Myometrial cell (primary cell): ENCODE data around the gene TMUB1. TPM values are rescaled to one million over a fixed set of nuclear protein-coding genes. Genes with fewer than 3 reads are reported as not detected.

Experiments used
- total RNA-seq: library from RNA; depleted of rRNA; stranded (reverse); fragments of >200 nt; gene quantifications from 2 replicates; pipeline ENCODE4 v1.2.3, GENCODE V29; 2015

TMUB1 gene
- 51.6 and 67.5 TPM in 2 replicates for total RNA-seq

DNA sequence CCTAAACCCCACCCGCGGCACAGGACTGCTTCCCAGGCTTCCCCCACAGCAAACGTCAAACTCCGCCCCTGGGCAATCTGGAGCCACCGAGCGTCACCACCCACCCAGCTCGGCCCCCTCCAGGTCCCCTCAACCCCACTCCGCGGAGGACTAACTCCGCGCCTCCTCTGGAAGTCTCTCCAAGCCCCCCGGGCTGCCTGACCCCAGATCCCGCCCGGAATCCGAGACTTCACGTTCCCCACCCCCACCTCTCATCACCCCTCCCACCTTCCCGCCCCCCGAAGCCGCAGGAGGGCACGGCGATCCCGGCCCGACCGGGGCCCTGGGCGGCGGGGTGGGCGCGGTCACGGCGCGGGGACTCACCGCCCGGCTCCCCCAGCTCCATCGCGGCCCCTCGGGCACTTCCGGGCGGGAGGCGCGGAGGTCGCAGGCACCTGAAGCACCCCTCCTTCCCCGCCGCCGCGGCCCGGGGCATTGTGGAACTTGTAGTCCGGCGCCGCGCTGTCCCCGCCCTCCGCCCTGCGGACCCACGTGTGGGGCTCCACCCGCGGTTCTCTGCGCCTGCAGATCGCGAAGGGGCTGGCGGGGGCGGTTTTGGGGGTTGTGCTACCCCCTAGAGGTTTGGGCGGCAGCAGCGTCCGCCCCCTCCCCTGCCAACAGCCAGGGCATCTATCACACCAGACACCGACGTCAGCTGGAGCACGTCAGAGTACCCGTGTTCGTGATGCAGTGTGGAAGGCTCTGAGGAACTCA lies at the start of gene TMUB1:
TSS of gene TMUB1 (minus strand) at position 423 of the 753 bp plus-strand sequence. CDS start 930 bp downstream, outside the sequence.

DNA sequence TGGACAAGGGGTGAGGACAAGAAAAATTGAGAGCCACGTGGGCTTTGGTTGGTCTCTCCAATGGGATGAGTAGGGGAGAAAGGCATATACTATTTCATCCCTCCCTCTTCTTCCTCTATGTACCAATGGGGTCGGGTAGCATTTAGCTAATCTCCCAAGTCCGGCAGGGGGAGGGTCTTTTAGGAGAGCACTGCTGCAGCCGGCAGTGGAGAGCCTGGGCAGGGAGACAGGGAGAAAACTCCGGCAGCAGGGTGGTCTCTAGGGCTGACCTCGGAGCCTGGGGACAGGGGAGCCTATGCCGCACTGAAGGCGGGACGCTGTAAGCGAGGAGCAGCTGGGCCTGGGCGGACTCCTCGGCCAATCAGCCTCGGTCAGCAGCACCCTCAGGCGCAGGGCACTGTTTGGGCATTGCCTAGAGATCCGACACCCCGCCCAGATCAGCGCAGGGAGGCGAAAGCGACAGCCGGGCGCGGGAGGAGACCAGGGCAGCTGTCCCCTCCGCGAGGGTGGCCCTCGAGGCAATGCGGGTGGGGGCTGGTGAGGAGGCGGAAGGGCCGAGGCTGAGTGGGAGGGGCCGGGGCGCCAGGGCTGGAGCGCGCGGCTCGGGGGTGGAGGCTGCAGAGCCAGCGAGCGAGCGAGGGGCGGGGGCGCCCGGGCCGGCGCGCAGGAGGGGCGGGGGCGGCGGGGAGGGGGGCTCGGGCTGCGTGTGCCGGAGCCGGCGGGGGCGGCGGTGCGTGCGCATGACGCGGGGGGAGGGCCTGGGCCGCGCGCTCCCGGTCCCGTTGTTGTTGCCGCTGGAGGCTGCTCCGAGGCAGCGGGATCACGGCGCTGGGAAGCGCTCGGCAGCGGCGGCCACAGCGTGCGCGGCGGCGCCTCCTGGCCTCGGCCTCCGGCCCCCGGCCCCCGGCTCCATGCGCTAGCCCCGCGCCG lies 2.7 kb upstream of the TMUB1 start, which contains the start of gene AGAP3:
TSS of gene AGAP3 (plus strand) at position 785 of the 930 bp plus-strand sequence. CDS start 267 bp downstream, outside the sequence.

GRCh38 chr7:151080522-151081169 lies 2.6 kb downstream of the TMUB1 start, which contains the start of gene FASTK:
Gene FASTK (minus strand): TSS chr7:151080809. CDS start chr7:151080766, 43 bp downstream.

DNA sequence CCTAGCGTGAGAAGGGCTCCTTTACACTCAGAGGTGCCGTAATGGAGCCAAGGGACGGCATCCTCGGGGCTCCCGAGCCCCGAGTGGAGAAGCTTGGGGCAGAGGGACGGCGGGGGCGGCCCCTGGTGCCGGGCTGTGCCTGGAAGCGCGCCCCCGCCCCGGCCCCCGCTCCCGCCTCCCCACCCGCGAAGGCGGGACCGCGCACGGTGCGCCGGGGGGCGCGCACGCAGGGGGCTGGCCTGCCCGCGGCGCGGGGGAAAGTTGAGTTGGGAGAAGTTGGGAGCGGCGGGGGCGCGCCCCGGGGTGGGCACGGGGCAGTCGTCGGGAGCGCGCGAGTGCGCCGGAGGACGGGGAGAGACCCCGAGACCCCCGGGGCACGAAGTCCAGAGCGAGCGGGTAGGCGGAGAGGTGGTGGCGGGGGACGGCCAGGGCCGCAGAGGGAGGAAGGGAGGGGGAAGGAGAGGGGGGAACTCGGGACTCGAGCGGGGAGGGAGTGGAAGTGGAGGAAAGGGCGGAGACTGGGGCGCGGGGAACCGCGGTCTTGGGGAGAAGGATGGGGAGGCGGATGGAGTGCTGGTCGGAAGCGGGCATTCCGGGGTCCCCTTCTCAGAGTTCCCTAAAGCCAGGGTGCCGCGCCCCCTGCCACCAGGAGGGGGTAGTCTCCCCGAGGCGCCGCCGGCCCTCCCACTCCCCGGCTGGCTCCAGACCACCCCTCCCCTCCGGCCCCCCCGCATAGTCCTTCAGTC lies 23.8 kb downstream of the TMUB1 start, which contains the start of gene SLC4A2:
TSS of gene SLC4A2 (plus strand) at position 223 of the 746 bp plus-strand sequence. CDS start 2,399 bp downstream, outside the sequence.

DNA sequence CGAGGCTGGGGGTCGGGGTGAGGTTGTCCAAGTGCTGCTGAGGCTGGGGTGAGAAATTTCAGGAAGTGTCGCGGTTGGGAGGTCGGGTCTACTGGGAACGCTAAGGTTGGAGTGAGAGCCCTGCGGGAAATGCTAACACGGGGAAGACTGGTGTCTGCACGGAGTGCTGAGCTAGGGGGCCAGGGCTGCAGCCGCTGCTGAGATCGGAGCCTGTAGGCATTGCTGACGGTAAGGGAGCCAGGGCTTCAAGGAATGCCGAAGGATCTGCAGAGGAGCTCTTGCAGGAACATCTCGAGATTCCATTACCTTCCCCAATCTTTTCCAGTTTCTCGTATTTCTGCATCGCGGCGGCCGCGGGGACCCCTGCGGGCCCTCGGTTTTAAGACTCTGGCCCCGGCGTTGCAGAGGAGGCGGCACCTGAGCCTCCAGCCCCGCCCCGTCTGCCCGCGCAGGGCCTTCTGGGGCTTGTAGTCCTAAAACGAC lies 25.7 kb downstream of the TMUB1 start, which contains the start of gene CDK5:
TSS of gene CDK5 (minus strand) at position 392 of the 483 bp plus-strand sequence. CDS start at position 343, 49 bp downstream.

DNA sequence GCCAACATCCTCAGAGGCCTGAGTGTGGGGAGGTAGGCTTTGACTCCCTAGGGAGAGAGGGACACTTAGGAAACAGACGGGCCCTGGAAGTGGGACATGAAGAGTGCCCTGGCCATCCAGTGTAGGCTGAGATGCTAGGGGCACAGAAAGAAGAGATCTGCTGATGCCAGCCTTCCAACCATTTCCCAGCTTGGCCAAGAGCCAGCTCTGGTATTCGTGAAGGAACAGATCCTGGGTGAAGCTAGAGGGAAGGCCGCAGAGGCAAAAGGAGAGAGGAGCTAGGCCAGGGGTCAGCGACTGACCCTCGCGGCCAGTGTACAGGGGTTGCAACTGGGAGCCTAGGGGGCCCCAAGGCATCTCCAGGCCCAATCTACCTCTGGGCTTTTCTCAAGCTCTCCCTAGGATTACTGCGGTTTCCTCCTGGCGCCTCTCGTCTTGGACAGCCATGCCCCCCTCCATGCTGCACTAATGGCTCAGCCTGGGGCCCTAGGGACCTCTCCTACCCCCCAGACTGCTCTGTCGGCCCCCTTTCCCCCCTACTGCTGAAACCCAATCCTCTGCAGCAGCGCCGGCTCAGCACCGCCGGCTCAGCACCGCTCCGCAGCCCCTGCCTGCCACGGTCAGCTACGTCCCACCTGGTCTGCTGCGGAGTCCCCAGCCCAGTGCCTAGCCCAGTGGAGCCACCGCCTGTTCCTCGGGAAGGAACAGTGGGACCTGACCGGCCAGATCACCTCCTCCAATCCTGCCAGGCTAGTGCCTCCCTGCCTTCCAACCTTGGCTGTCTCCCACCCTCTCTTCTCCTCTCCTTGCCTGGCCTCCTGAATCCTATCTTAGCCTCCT lies 35.1 kb downstream of the TMUB1 start, which contains the start of gene ASIC3:
TSS of gene ASIC3 (plus strand) at position 556 of the 840 bp plus-strand sequence. CDS start 355 bp downstream, outside the sequence.

Other genes with a start within 250 kb of the TMUB1 start
- gene AOC1, start 231.0 kb downstream of the TMUB1 start, total RNA-seq = not detected in 2 replicates
- 8.7 and 10.7 TPM in 2 replicates for gene KCNH2, start 105.2 kb downstream of the TMUB1 start, total RNA-seq
- gene NOS3, start 92.5 kb downstream of the TMUB1 start, total RNA-seq = 8.9 and 11.0 TPM in 2 replicates
- gene ATG9B, start 59.0 kb downstream of the TMUB1 start, total RNA-seq = not detected in 2 replicates
- gene ABCB8, start 55.0 kb downstream of the TMUB1 start, total RNA-seq = 56.9 and 61.1 TPM in 2 replicates
- gene ASIC3, start 35.0 kb downstream of the TMUB1 start, total RNA-seq = 0.18 TPM in 1 of 2 replicates, not detected in the other
- gene CDK5, start 25.6 kb downstream of the TMUB1 start, total RNA-seq = 19.3 and 24.6 TPM in 2 replicates
- gene SLC4A2, start 23.9 kb downstream of the TMUB1 start, total RNA-seq = 80.3 and 82.5 TPM in 2 replicates
- 91.1 and 100 TPM in 2 replicates for gene FASTK, start 2.7 kb downstream of the TMUB1 start, total RNA-seq
- gene AGAP3, start 3.0 kb upstream of the TMUB1 start, total RNA-seq = 29.6 and 36.9 TPM in 2 replicates
- not detected in 2 replicates for gene GBX1, start 84.2 kb upstream of the TMUB1 start, total RNA-seq
- gene ASB10, start 103.8 kb upstream of the TMUB1 start, total RNA-seq = not detected in 2 replicates
- gene H2BK1, start 127.0 kb upstream of the TMUB1 start, total RNA-seq = not detected in 2 replicates
- gene ABCF2, start 143.7 kb upstream of the TMUB1 start, total RNA-seq = 69.5 and 72.6 TPM in 2 replicates
- 69.8 and 70.6 TPM in 2 replicates for gene CHPF2, start 149.0 kb upstream of the TMUB1 start, total RNA-seq
- gene SMARCD3, start 165.2 kb upstream of the TMUB1 start, total RNA-seq = 19.0 and 51.0 TPM in 2 replicates